ENCODE measurements around the gene PPP1R13B. TPM values are rescaled to one million over a fixed set of nuclear protein-coding genes. Genes with fewer than 3 reads are reported as not detected.

The PPP1R13B gene
- polyA plus RNA-seq, 2 of the 4 experiments (the other 2 are of a cell fraction), result 2.2 to 2.7 TPM

DNA sequence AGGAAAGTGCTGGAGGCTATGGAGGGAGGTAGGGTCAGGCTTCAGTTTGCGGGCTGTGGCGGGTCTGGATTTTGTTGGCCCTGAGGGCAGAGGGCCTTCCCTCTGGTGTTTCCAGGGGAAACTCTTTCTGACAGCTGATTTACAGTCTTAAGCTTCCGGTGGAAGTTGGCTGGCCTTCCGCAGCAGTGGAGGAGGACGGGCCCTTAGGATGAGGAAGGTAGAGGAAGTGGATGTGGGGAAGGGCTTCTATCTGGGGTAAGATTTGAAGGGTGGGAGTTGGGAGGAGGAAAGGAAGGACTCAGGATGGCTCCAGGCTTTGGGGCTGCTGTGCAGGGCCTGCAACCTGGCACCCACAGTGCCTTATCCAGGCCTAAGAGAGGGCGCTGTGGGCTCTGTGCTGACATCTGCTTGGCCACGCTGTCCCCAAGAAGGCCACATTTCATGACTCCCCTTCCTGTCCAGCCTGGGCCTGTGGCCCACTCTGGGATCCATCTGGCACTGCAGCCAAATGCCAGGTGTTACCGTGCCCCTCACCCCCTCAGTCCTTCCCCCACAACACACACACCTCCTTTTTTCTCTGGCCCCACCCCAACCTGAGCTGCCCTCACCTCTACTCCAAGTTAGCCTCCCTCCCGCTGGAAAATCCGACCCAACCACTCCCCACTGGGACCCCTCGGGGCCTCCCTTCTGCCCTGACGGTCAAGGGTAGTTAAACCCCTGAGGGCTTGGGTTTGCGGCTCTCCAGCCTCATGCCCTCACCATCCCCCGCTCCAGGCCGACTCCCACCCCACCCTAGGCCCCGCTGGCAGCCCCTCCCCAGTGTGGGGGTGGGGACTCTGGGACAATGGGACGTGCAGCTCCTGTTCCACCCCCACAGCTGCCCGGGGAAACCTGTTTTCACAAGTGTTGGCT lies 7.7 kb upstream of the PPP1R13B start:
- FAIRE-seq, result no peak
- no peak overlapping the region for H3K27ac ChIP-seq
- peak in 1 of 2 experiments; percentile 47; a peak in 3 of 6 replicates for ATAC-seq

DNA sequence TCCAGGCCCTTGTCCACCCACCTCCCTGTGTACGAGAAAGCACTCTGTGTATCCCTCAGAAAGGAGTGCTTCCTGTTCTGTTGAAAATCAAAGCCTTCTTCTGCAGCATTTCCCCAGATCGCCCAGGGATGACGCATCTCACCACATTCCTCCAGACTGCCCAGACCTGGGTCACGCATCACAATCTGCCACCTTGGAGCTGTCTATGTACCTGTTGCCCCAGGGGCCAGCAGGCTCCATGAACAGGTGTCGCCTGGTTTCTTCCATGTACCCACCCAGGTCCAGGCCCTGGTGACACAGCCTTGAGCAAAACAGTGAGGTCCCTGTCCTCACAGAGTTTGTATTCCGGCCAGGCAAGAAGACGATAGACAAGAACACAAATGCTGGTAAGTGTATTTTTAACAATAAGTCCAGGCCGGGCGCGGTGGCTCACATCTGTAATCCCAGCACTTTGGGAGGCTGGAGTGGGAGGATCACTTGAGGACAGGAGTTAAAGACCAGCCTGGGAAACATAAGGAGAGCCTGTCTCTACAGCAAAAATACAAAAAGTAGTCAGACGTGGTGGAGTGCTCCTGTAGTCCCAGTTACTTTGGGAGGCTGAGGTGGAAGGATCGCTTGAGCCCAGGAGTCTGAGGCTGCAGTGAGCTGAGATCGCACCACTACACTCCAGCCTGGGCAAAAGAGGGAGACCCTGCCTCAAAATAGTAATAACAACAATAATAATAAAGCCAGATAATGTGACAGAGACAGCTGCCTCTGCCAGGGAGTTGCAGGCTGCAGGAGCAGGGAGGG lies 6.8 kb upstream of the PPP1R13B start:
- POLR2A ChIA-PET, result no interaction called here

More for the DNA sequence above, 7.7 kb upstream of the PPP1R13B start:
- no peak overlapping the region for H3K4me2 ChIP-seq
- H3K4me3 ChIP-seq, result no peak overlapping the region
- no peak for DNase-seq (ENCODE audit: low read depth in 1 of 2, low spot score in 1 of 2)
- no peak for TF ChIP-seq SREBF2 (IDR thresholded peaks at IDR 0.05)
- no peak for TF ChIP-seq EP300 (IDR thresholded peaks at IDR 0.05)
- no peak for TF ChIP-seq FOSB (CRISPR knock-in tag; IDR thresholded peaks at IDR 0.05)
- TF ChIP-seq RFX5 (IDR thresholded peaks at IDR 0.05), result no peak
- ChIA-PET POLR2A (no interaction called here), CTCF (interaction anchor here (0.7 to 1.9 kb wide), 4 partner anchors 31 to 55 kb away, joined by 3 to 4 read pairs (median 4); no protein-coding TSS in a partner anchor)
- H3K9me3 ChIP-seq, result no peaks in the 10 kb centered on the region
- 84% methylated on average over 14 of the region's 18 CpGs for WGBS (ENCODE audit: missing lambda C conversion rate)
- no peaks in the 10 kb centered on the region for H3K4me1 ChIP-seq

DNA sequence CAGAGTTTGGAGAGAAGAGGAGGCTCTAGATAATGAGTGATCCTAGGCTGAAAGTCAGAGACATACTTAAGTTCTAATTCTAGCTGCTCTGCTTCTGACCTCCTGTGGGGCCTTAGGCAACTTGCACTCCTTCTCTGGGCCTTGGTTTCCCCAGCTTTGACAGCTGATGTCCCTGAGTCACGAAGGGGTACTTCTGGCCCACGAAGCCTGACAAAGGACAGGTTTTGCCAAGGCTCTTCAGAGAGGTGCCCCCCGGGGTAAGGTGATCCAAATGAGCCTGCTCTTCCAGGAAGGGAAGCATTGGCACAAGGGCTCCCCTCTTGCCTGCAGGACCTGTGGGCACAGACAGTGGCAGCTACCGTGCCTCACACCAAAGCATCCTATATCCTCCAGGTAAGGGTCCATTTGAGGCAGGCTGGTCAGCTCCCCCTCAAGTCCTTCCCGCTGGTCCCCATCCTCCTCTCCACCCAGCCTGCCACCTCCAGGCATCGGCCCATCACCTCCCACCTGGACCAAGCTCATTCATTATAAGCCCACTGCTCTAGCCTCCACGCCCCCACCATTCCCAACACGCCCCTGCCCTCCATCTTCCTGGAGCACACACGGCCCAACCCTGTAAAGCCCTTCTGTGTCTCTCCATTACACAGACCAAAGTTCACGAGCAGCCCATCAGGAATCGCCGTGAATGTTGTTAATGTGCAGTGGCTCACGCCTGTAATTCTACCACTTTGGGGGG lies 1.9 kb upstream of the PPP1R13B start:
- ATAC-seq (no peak), DNase-seq (ENCODE audit: low read depth in 1 of 2, low spot score in 1 of 2) (no peak), FAIRE-seq (no peak)
- no peaks in the 10 kb centered on the region for H3K9me3 ChIP-seq
- 86% methylated on average over 12 of the region's 13 CpGs for WGBS (ENCODE audit: missing lambda C conversion rate)
- ChIA-PET CTCF (interaction anchor here (0.9 to 1.6 kb wide), 2 partner anchors 52 to 132 kb away, joined by 3 to 8 read pairs; no protein-coding TSS in a partner anchor), POLR2A (no interaction called here)
- H3K27ac ChIP-seq, result no peak overlapping the region
- H3K4me2 ChIP-seq, result no peak overlapping the region
- no peak for TF ChIP-seq CHD2 (IDR thresholded peaks at IDR 0.05; ENCODE audit: low read length, partially characterized antibody)
- TF ChIP-seq CBX2 (IDR thresholded peaks at IDR 0.05; ENCODE audit: borderline replicate concordance, low read depth), result no peak
- no peak for TF ChIP-seq MYC (IDR thresholded peaks at IDR 0.05; ENCODE audit: borderline replicate concordance, low read length)
- TF ChIP-seq HOXB13 (CRISPR knock-in tag; IDR thresholded peaks at IDR 0.05; ENCODE audit: low read depth), result no peak
- TF ChIP-seq HEYL (CRISPR knock-in tag; IDR thresholded peaks at IDR 0.05), result no peak
- no peak for TF ChIP-seq EP300 (IDR thresholded peaks at IDR 0.05)
- no peak for TF ChIP-seq NFE2L2 (conservative IDR thresholded peaks at IDR 0.05; ENCODE audit: low read length)
- no peak for TF ChIP-seq E2F6 (IDR thresholded peaks at IDR 0.05; ENCODE audit: borderline replicate concordance, low read depth)
- TF ChIP-seq FOSL2 (IDR thresholded peaks at IDR 0.05), result no peak
- TF ChIP-seq FOSL2 (CRISPR knock-in tag; IDR thresholded peaks at IDR 0.05), result no peak
- TF ChIP-seq USF2 (IDR thresholded peaks at IDR 0.05), result no peak
- no peak for TF ChIP-seq FOXS1 (CRISPR knock-in tag; IDR thresholded peaks at IDR 0.05)
- no peak for TF ChIP-seq NPAS2 (CRISPR knock-in tag; IDR thresholded peaks at IDR 0.05; ENCODE audit: borderline replicate concordance)
- TF ChIP-seq, protein P1, sequence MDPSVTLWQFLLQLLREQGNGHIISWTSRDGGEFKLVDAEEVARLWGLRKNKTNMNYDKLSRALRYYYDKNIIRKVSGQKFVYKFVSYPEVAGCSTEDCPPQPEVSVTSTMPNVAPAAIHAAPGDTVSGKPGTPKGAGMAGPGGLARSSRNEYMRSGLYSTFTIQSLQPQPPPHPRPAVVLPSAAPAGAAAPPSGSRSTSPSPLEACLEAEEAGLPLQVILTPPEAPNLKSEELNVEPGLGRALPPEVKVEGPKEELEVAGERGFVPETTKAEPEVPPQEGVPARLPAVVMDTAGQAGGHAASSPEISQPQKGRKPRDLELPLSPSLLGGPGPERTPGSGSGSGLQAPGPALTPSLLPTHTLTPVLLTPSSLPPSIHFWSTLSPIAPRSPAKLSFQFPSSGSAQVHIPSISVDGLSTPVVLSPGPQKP (IDR thresholded peaks at IDR 0.05; ENCODE audit: low read depth, low read length), result no peak
- no peak overlapping the region for H3K4me3 ChIP-seq
- H3K4me1 ChIP-seq, result peaks cover 10% of the 10 kb centered on the region; the same call in 2 of the 3 replicates

More for the DNA sequence above, 6.8 kb upstream of the PPP1R13B start:
- DNase-seq (ENCODE audit: low read depth in 1 of 2, low spot score in 1 of 2) (no peak), FAIRE-seq (no peak), ATAC-seq (no peak)
- no peak for TF ChIP-seq NPAS2 (CRISPR knock-in tag; IDR thresholded peaks at IDR 0.05; ENCODE audit: borderline replicate concordance)
- no peak for TF ChIP-seq FOSL2 (IDR thresholded peaks at IDR 0.05)
- no peak for TF ChIP-seq FOSL2 (CRISPR knock-in tag; IDR thresholded peaks at IDR 0.05)
- TF ChIP-seq ZSCAN20 (CRISPR knock-in tag; IDR thresholded peaks at IDR 0.05), result no peak
- TF ChIP-seq CBX8 (IDR thresholded peaks at IDR 0.05), result no peak
- TF ChIP-seq, protein P2, sequence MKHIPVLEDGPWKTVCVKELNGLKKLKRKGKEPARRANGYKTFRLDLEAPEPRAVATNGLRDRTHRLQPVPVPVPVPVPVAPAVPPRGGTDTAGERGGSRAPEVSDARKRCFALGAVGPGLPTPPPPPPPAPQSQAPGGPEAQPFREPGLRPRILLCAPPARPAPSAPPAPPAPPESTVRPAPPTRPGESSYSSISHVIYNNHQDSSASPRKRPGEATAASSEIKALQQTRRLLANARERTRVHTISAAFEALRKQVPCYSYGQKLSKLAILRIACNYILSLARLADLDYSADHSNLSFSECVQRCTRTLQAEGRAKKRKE (CRISPR knock-in tag; IDR thresholded peaks at IDR 0.05; ENCODE audit: low read depth), result no peak
- TF ChIP-seq MYC (IDR thresholded peaks at IDR 0.05; ENCODE audit: borderline replicate concordance, low read length), result no peak
- no peak for TF ChIP-seq HDAC2 (IDR thresholded peaks at IDR 0.05)
- no peak for TF ChIP-seq PHF8 (IDR thresholded peaks at IDR 0.05; ENCODE audit: borderline replicate concordance, low read depth)
- no peak for TF ChIP-seq CBX2 (IDR thresholded peaks at IDR 0.05; ENCODE audit: borderline replicate concordance, low read depth)
- no peak for TF ChIP-seq SREBF2 (IDR thresholded peaks at IDR 0.05)
- Histone ChIP-seq H3K27ac (no peak overlapping the region), H3K4me2 (no peak overlapping the region), H3K4me3 (no peak overlapping the region), H3K4me1 (no peaks in the 10 kb centered on the region), H3K9me3 (no peaks in the 10 kb centered on the region)
- 89% methylated on average over 13 of the region's 13 CpGs for WGBS (ENCODE audit: missing lambda C conversion rate)
- CTCF ChIA-PET, result interaction anchor here (1.1 to 1.9 kb wide), 2 partner anchors 47 to 56 kb away, joined by 3 to 4 read pairs; no protein-coding TSS in a partner anchor

Measured in A549 (cell line).